Right forelimb (tissue), 1 donor: Measurements from ENCODE around the gene NLRP11.
"Not testable (repeated sequence)": the region's sequence is repeated elsewhere in the genome, so short reads cannot be mapped to it uniquely, and the experiment has no call there.

Source experiments
- DNase-seq: peaks from one replicate; pipeline ENCODE4 v3.0.0-alpha.2; 2018

The NLRP11 gene

GRCh38 chr19:55769632-55770031 lies 62.2 kb downstream of the NLRP11 start:
- DNase-seq: not testable (repeated sequence)

DNA sequence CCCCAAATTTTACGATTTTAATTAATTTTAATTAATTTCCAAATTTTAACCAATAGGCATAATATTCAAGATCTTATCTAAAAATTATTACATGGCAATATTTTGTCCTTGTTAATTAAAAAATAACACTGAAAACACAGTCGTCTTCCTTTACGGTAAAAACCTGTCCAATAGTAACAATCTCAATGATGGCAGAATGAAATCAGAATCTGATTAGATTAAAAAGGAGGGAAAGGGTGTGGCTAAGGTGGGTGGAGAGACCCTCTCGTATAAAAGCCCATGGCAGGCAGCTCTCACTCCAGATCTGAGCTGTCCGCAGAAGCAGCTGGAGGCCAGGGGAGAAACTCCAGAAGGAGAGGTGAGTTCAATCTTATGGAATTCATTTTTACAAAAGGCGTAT lies 63.0 kb downstream of the NLRP11 start, which contains the start of gene RFPL4AL1:
Gene RFPL4AL1, plus strand, starts transcription at position 301 of the 400 bp plus-strand sequence. CDS start 2,687 bp downstream, outside the sequence.
- DNase-seq: not testable (repeated sequence)

DNA sequence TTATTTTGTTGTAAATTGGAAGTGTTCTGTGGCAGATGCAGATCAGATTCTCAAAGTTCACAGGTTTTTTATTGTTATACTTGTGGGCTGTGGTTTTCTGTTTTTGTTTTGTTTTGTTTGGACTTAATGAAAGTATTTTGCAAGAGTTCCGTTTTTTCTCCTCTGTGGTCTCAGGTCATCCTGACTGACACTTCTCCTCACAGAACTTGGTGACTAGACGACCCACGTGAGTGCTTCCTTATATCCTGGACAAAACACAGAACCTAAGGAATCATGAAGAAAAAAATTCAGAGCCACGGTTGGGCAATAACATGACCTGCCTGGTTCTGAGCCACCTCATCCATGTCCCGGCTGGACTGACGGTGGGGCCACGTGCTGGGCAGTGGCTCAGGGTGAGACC lies 65.3 kb downstream of the NLRP11 start:
- DNase-seq: no peak

DNA sequence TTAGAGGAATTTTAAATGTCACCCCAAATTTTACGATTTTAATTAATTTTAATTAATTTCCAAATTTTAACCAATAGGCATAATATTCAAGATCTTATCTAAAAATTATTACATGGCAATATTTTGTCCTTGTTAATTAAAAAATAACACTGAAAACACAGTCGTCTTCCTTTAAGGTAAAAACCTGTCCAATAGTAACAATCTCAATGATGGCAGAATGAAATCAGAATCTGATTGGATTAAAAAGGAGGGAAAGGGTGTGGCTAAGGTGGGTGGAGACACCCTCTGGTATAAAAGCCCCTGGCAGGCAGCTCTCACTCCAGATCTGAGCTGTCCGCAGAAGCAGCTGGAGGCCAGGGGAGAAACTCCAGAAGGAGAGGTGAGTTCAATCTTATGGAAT lies 73.0 kb downstream of the NLRP11 start, which contains the start of gene RFPL4A:
Gene RFPL4A, plus strand, starts transcription at position 301 of the 400 bp plus-strand sequence. CDS start 2,704 bp downstream, outside the sequence.
- not testable (repeated sequence) for DNase-seq

DNA sequence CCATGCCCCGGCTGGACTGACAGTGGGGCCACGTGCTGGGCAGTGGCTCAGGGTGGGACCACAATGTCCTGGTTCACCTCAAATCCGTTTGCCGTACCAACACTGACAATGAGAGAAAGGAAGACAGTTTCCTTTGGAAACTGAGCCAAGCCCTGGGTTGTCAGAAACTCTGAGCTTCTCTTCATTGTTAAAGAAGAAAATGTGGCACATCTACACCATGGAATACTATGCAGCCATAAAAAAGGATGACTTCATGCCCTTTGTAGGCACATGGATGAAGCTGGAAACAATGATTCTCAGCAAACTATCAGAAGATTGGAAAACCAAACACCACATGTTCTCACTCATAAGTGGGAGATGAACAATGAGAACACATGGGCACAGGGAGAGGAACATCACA lies 75.0 kb downstream of the NLRP11 start:
- not testable (repeated sequence) for DNase-seq

DNA sequence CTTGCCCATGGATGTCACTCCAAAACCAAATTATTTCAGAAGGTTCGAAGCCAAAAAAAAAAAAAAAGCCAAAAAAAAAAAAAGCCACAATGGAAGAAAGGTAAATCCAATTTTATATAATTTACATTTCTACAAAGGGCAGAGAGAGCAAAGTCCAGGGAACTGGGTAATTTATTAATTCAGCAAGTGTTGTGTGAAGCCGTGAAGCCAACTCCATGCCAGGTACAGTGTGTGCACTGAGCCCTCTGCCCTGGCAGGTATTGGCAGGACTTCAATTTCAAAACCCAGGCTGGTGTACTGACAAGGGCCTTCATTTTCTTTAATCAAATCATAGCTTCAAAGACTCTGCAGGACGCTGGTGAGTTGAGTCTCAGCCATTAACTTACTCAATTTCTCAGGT lies 78.4 kb downstream of the NLRP11 start:
- no peak for DNase-seq

GRCh38 chr19:55750715-55751114 lies 81.1 kb downstream of the NLRP11 start:
- no peak for DNase-seq

DNA sequence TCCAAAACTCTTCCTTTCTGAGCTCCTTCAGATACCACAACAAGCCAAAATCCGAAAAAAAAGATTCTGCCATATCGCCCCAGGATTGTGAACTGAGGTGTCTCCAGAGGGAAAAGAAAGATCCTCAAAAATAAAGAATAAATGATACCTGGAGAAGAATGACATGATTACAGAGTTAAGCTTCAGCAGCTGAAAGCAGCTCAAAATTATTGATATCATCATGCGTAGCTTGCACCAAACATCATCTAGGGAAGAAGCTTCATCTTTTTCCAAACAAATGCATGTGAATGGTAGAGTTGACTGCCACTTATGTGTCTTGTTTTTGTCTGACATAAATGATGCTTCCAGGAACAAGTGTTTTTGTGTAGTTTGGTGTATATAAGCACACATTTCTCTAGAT lies 93.5 kb downstream of the NLRP11 start, which contains the start of gene NLRP9:
Gene NLRP9, minus strand, starts transcription at position 101 of the 400 bp plus-strand sequence. Its CDS starts 28 bp downstream, at position 73.
- DNase-seq: no peak
